Glutamatergic neuron (in vitro differentiated cells): ENCODE measurements around the gene TIMM8B. TPM values are rescaled to one million over a fixed set of nuclear protein-coding genes. Genes with fewer than 3 reads are reported as not detected.

Experiments used
- DNase-seq: peaks from one replicate; pipeline ENCODE4 v3.0.0; 2022
- H3K27ac Mint-ChIP-seq: one replicate; pipeline ENCODE4 v1.8.0; 2020; ENCODE audit warnings: mild to moderate bottlenecking, mixed read lengths, inconsistent platforms; ENCODE audit not compliant: unreplicated experiment
- H3K27me3 Mint-ChIP-seq: one replicate; pipeline ENCODE4 v1.8.0; 2020; ENCODE audit warnings: mild to moderate bottlenecking, moderate library complexity, mixed read lengths, inconsistent platforms; ENCODE audit not compliant: unreplicated experiment
- H3K36me3 Mint-ChIP-seq: one replicate; pipeline ENCODE4 v1.8.0; 2020; ENCODE audit warnings: mild to moderate bottlenecking, mixed read lengths, inconsistent platforms; ENCODE audit not compliant: unreplicated experiment
- H3K4me1 Mint-ChIP-seq: one replicate; pipeline ENCODE4 v1.8.0; 2020; ENCODE audit warnings: mild to moderate bottlenecking, low read depth, mixed read lengths, inconsistent platforms; ENCODE audit not compliant: unreplicated experiment
- H3K4me3 Mint-ChIP-seq: one replicate; pipeline ENCODE4 v1.8.0; 2020; ENCODE audit warnings: mild to moderate bottlenecking, mixed read lengths, inconsistent platforms; ENCODE audit not compliant: unreplicated experiment
- H3K9me3 Mint-ChIP-seq: one replicate; pipeline ENCODE4 v1.8.0; 2020; ENCODE audit warnings: mild to moderate bottlenecking, moderate library complexity, mixed read lengths, inconsistent platforms; ENCODE audit not compliant: unreplicated experiment
- CTCF ChIP-seq: fragments of 200-600 bp; sonication (generic); IDR thresholded peaks from one replicate; pipeline ENCODE4 v1.5.0; 2021; ENCODE audit not compliant: partially characterized antibody, unreplicated experiment
- total RNA-seq: library from RNA; stranded (reverse); fragmentation: NEBNext Ultra II Directional; extraction: Animal tissue kit (Norgen Biotek cat#: 25700); gene quantifications from one replicate; pipeline ENCODE4 v1.2.1, GENCODE V29; 2021; ENCODE audit not compliant: unreplicated experiment

The TIMM8B gene
- total RNA-seq, 1 donor from 2014 or later = 88.9 TPM

GRCh38 chr11:112085822-112086421 is 634 bp downstream of the TIMM8B start:
- DNase-seq = peak; percentile 17
- Mint-ChIP-seq H3K27me3 (peaks cover 6% of the 10 kb centered on the region), H3K27ac (peak overlapping the region; percentile 98), H3K36me3 (no peaks in the 10 kb centered on the region), H3K4me1 (peaks cover 17% of the 10 kb centered on the region), H3K4me3 (peak overlapping the region; percentile 99), H3K9me3 (peaks cover 9% of the 10 kb centered on the region)
- TF ChIP-seq CTCF = no peak

- Mint-ChIP-seq H3K9me3 (peaks cover 9% of the 10 kb centered on the region), H3K27ac (no peak overlapping the region), H3K4me1 (peaks cover 10% of the 10 kb centered on the region), H3K4me3 (no peak overlapping the region), H3K36me3 (peaks cover 3% of the 10 kb centered on the region), H3K27me3 (peaks cover 6% of the 10 kb centered on the region)
- TF ChIP-seq CTCF = no peak
- no peak for DNase-seq
Observed at GRCh38 chr11:112082729-112083128, 3.8 kb downstream of the TIMM8B start.

- DNase-seq = peak; percentile 67
- H3K4me3 Mint-ChIP-seq = peak within 1 kb of the TSS; percentile 96
- H3K9me3 Mint-ChIP-seq = no peaks in the 10 kb centered on the region
- H3K27ac Mint-ChIP-seq = peak within 1 kb of the TSS; percentile 99
- H3K4me1 Mint-ChIP-seq = peaks cover 7% of the 10 kb centered on the region
- no peaks in the 10 kb centered on the region for H3K27me3 Mint-ChIP-seq
- TF ChIP-seq CTCF = no peak
- no peaks in the 10 kb centered on the region for H3K36me3 Mint-ChIP-seq
Observed at GRCh38 chr11:112073941-112074811, 12.4 kb downstream of the TIMM8B start, which contains the start of the genes NKAPD1 and PIH1D2. Gene NKAPD1, plus strand, starts transcription at chr11:112074299. Its CDS starts 1,276 bp downstream, at chr11:112075575. Gene PIH1D2, minus strand, starts transcription at chr11:112074017. Its CDS starts 843 bp downstream, at chr11:112073174.

GRCh38 chr11:112062923-112063322 is 23.6 kb downstream of the TIMM8B start:
- no peak for DNase-seq
- no peak overlapping the region for H3K27ac Mint-ChIP-seq
- no peaks in the 10 kb centered on the region for H3K4me1 Mint-ChIP-seq
- no peak overlapping the region for H3K4me3 Mint-ChIP-seq
- H3K36me3 Mint-ChIP-seq = no peaks in the 10 kb centered on the region
- H3K27me3 Mint-ChIP-seq = no peaks in the 10 kb centered on the region
- TF ChIP-seq CTCF = no peak
- no peaks in the 10 kb centered on the region for H3K9me3 Mint-ChIP-seq

GRCh38 chr11:112058103-112058502 is 28.5 kb downstream of the TIMM8B start:
- no peak overlapping the region for H3K4me3 Mint-ChIP-seq
- peaks cover 4% of the 10 kb centered on the region for H3K36me3 Mint-ChIP-seq
- no peaks in the 10 kb centered on the region for H3K4me1 Mint-ChIP-seq
- peaks cover 2% of the 10 kb centered on the region for H3K27me3 Mint-ChIP-seq
- DNase-seq = no peak
- no peaks in the 10 kb centered on the region for H3K9me3 Mint-ChIP-seq
- TF ChIP-seq CTCF = no peak
- no peak overlapping the region for H3K27ac Mint-ChIP-seq
